Medulla oblongata (tissue), 1 donor: Measurements from ENCODE around the gene FBXO2.
"Not testable (repeated sequence)": the region's sequence is repeated elsewhere in the genome, so short reads cannot be mapped to it uniquely, and the experiment has no call there.

Experiments used
- DNase-seq: peaks from one replicate; pipeline ENCODE4 v3.0.0-alpha.2; 2015; ENCODE audit errors: extremely low spot score

Gene FBXO2

GRCh38 chr1:11629184-11630016 is 24.8 kb downstream of the FBXO2 start:
- no peak for DNase-seq

DNA sequence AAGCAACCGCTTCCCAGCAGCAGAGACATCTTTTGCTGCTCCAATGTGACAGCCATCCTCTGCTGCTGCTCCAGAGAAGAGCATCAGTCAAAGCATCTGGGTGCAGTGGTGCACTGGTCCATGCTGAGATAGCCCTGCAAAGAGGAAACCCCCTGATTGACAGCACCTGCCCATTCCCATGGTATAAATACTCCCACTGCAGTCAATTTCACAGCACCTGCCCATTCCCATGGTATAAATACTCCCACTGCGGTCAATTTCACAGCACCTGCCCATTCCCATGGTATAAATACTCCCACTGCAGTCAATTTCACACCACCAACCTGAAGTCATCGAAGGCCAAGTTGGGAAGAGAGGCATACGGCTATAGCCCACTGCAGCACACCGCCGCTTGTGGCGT is 25.5 kb downstream of the FBXO2 start:
- no peak for DNase-seq

DNA sequence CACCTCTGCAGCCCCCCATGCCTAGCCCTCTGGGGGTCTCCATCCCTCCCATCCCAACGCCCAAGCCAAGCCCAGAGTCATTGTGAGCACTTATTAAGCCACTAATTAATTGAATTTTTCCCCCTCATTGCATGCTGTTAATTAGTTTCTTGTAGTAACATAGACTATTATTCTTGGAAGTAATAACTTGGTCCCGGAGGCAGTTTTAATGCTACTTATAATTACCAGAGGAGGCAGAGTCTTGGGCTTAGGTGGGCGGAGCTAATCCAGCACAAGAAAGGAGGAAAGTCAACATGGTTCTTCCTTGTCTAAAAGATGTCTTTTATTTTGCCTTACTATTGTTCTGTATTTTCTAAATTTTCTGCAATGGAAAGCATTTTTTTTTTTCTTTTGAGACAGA is 27.7 kb downstream of the FBXO2 start:
- no peak for DNase-seq

DNA sequence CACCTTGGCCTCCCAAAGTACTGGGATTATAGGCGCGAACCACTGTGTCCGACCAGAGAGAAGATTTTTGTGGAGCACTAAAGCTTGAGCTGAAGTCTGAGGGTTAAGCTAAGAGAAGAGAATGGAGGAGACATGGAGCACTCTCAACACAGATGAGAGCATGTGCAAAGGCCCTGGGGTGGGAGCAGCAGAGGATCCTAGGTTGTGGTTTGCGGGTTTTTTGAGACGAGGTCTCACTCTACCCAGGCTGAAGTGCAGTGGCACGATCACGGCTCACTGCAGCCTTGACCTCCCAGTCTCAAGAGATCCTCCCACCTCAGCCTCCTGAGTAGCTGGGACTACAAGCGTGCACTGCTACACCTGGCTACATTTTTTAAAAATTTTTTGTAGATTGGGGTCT is 30.5 kb downstream of the FBXO2 start:
- no peak for DNase-seq

GRCh38 chr1:11622398-11622797 is 31.8 kb downstream of the FBXO2 start:
- no peak for DNase-seq

GRCh38 chr1:11620924-11621323 is 33.3 kb downstream of the FBXO2 start:
- DNase-seq: no peak

GRCh38 chr1:11620405-11620804 is 33.8 kb downstream of the FBXO2 start:
- no peak for DNase-seq

- DNase-seq: no peak
Measured at GRCh38 chr1:11617741-11618140, 36.5 kb downstream of the FBXO2 start.

GRCh38 chr1:11617314-11617713 is 36.9 kb downstream of the FBXO2 start:
- DNase-seq: no peak

- no peak for DNase-seq
Measured at GRCh38 chr1:11616766-11617165, 37.5 kb downstream of the FBXO2 start.

- no peak for DNase-seq
Measured at GRCh38 chr1:11615090-11615489, 39.1 kb downstream of the FBXO2 start.

GRCh38 chr1:11613347-11613746 is 40.9 kb downstream of the FBXO2 start:
- DNase-seq: no peak

- no peak for DNase-seq
Measured at GRCh38 chr1:11611638-11612327, 42.4 kb downstream of the FBXO2 start.

DNA sequence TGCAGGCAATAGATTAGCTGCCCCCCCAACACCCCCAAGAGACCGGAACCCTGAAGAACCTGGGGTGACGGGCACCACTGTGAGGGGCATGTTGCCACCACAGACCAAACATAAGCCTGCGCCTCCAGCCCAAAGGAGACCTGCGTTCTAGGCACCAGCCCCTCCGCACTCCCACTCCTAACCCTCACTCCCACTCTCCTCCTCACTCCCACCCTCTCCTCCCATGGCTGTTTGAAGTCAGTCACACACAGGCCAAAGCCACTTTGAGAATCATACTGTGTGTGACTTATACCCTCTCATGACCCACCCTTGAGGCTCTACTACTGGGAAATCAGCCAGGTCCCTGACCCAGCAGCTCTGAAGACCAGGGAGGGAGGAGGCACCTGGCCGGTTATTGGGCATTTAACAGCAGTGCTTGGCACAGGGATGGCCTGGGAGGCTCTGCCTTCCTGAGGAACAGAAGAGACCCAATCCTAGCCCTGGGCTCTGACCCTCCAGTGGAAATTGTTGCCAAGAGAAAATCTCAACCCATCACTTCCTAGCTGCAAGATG is 43.5 kb downstream of the FBXO2 start:
- DNase-seq: no peak

GRCh38 chr1:11609378-11609777 is 44.9 kb downstream of the FBXO2 start:
- not testable (repeated sequence) for DNase-seq

DNA sequence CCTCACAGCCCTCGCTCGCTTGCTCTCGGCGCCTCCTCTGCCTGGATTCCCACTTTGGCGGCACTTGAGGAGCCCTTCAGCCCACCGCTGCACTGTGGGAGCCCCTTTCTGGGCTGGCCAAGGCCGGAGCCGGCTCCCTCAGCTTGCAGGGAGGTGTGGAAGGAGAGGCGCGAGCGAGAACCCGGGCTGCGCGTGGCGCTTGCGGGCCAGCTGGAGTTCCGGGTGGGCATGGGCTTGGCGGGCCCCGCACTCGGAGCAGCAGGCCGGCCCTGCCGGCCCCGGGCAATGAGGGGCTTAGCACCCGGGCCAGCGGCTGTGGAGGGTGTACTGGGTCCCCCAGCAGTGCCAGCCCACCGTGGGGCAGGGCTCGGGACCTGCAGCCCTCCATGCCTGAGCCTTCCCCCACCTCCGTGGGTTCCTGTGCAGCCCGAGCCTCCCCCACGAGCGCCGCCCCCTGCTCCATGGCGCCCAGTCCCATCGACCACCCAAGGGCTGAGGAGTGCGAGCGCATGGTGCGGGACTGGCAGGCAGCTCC is 45.6 kb downstream of the FBXO2 start:
- not testable (repeated sequence) for DNase-seq

- no peak for DNase-seq
Measured at GRCh38 chr1:11606775-11607174, 47.5 kb downstream of the FBXO2 start.

DNA sequence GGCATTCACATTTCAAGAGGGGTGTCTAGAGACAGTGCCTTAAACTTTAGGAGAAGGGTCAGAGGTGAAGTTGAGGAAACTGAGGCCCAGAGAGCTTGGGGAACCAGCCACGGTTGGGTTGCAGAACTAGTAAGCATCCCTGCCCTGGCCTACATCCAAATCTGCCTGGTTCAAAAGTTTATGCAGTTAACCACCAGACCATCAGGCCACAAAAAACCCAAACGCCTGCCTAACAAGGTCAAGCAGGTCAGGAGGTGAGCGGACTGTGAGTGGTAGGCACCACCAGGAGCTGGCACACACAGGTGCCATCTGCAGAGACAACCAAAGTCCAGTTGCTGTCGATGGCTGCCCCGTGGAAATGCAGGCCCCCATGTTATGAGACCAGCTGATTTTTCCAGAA is 51.2 kb downstream of the FBXO2 start:
- DNase-seq: no peak

- no peak for DNase-seq
Measured at GRCh38 chr1:11602424-11602823, 51.8 kb downstream of the FBXO2 start.

DNA sequence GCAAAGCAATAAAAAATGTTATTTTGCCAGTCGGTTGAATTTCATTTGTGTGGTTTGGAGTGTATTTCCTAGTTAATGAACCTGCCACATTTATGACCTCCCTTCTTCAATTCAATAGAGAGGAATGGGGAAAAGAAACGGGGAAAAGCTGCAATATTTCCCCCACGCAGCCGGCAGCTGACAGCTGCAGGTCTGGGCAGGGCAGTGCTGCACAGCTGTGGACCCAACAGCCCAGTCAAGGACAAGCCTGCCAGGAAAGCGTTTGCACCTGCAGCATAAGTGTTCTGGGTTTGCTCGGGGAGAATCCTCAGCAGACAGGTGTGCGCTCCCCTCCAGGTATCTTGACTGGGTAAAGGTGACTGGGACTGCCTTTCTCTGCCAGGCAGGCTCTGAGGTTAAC is 53.4 kb downstream of the FBXO2 start:
- DNase-seq: no peak

- no peak for DNase-seq
Measured at GRCh38 chr1:11599891-11600576, 54.2 kb downstream of the FBXO2 start.

DNA sequence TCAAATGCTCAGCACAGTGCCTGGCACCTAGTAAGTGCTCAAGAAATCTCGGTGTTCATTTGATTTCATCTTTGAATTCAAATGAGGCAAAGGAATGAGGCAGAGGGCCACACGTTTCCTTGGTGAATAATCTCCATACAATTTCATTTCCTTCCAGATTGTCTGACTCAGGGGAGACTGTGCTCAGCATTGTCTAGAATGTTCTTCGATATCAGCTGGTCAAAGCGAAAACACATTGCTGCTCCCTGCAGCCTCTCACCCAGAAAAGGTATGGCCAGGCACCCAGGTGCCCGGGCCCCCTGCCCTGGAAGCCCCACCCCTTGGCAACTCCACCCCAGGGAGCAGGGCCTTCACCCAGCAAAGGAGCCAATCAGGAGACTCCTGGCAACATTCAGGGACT is 55.8 kb downstream of the FBXO2 start:
- DNase-seq: no peak
